Subcutaneous adipose tissue (tissue), 4 donors: ENCODE data around the gene ARAP2. TPM values are rescaled to one million over a fixed set of nuclear protein-coding genes. Genes with fewer than 3 reads are reported as not detected.

ENCODE experiments used
- CTCF ChIP-seq: fragments of 450-650 bp; IDR thresholded peaks from one replicate; pipeline ENCODE4 v1.5.1; 2016; ENCODE audit warnings: low read depth, mild to moderate bottlenecking, control low read depth, antibody characterized with exemption, moderate library complexity
- total RNA-seq, 4 donors: library from RNA; depleted of rRNA; stranded (reverse); fragments of >200 nt; gene quantifications; one replicate each; pipeline ENCODE4 v1.1.0, GENCODE V29; 2016

ARAP2 gene
- total RNA-seq, 4 donors from 2014 or later, result 23.6 to 60.8 (median 34.4) TPM

GRCh38 chr4:36038491-36038890, 205.8 kb downstream of the ARAP2 start:
- no peak for TF ChIP-seq CTCF

DNA sequence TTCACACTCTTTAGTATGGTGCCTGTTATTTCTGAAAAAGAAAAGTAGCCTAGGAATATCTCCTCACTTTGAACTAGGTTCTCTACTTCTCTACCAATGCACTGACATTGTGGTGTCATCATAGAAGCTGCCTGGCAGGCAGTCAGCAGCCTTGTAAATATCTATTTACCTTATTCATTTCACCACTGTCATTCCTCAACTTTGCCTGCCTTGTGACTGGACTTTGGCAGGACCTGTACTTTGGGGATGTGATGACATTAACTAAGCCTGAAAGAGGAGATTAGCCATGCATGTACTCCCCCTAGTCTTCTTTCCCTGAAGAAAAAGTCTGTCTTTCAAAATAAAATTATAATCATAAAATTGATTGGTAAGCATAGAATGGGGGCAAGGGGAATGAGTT, 207.2 kb downstream of the ARAP2 start:
- TF ChIP-seq CTCF, result no peak

DNA sequence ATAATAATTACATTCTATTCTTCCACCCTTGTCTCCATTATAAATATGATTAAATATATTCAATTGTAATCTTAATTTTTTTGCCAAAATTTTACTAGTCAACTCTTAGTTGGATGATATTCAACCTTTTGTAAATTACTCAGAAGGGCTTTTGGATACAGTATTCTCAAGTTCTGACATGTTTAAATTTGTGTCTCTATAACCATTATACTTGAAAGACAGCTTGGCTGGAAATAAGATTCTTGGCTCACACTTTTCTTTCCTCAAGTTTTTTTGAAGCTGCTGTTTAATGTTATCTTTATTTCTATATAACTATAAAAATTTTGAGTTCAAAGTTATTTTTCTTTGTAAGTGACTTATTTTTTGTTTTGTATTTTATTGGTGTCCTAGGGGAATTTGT, 214.4 kb downstream of the ARAP2 start:
- no peak for TF ChIP-seq CTCF

GRCh38 chr4:36027203-36027602, 217.1 kb downstream of the ARAP2 start:
- no peak for TF ChIP-seq CTCF

DNA sequence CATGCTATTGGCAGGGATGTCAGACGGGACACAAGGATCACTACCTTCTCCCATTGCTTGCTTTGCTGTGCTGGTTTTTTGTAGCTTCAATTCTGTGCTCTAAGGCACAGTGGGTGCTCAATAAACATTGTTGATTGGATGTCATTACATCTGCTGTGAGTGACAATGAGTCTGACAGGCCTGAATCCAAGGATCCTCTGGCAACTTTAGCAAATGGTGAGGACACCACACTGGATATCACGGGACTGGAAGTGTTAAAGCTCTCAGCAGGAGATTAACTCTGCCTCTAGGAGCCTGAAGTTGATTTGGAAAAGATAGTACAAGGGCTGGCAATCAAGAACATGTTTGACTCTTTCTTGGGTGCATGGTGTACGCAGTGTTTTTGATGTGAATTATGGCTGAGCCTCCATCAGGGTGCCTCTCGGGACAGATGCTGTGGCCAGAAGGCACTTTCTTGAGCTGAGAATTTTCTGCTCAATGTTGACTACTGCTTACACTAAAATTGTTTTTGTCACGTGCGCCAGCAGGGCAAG, 217.9 kb downstream of the ARAP2 start:
- TF ChIP-seq CTCF, result no peak

- no peak for TF ChIP-seq CTCF
These were observed 219.2 kb downstream of the ARAP2 start for GRCh38 chr4:36024901-36025660.

DNA sequence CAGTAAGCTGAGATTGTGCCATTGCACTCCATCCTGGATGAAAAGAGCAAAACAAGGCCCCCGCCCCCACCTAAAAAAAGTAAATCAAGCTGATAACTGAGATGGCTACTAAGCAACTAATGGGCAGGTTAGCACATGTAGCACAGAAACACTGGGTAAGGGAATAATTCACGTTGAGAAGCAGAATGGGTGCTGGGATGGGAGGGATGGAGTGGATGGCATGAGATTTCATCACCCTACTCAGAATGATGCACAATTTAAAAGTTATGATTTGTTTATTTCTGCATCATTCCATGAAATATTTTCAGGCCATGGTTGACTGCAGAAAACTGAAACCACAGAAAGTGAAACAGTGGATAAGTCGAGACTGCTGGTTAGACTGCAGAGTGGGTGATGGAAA, 224.0 kb downstream of the ARAP2 start:
- TF ChIP-seq CTCF, result no peak

Other genes starting within 250 kb of the ARAP2 start
- under 1 TPM in 2 of 4 donors, not detected in 2; 0.68 to 0.88 TPM for gene DTHD1, start 37.1 kb upstream of the ARAP2 start, total RNA-seq